Measurements from ENCODE around the gene TSHZ2. TPM values are rescaled to one million over a fixed set of nuclear protein-coding genes. Genes with fewer than 3 reads are reported as not detected.

TSHZ2 gene
- total and polyA plus RNA-seq, 2 of the 4 experiments (the other 2 are of a cell fraction) = under 0.01 to 0.02 TPM

- H4K20me1 ChIP-seq (ENCODE audit: insufficient read depth, low read length) = no peaks in the 10 kb centered on the region
- ChIA-PET POLR2A (ENCODE audit: unreplicated experiment) (no interaction called here), CTCF (no interaction called here)
- H3K56ac ChIP-seq (ENCODE audit: extremely low read depth, insufficient read depth, low read length) = no peak overlapping the region
- no peak overlapping the region for H3K23ac ChIP-seq (ENCODE audit: low read depth, low read length)
- H2BK15ac ChIP-seq (ENCODE audit: low read depth, low read length) = no peak overlapping the region
- no peak overlapping the region for H3K9ac ChIP-seq (ENCODE audit: low read depth, low read length)
- ATAC-seq (ENCODE audit: low read depth) = no peak
- H3K27me3 ChIP-seq (ENCODE audit: control insufficient read depth, insufficient read depth, low read length) = no peaks in the 10 kb centered on the region
- no peak for DNase-seq
- BruUV-seq (replicated peaks) = no TSS peak
- H3K4ac ChIP-seq (ENCODE audit: low read depth, low read length) = no peak overlapping the region
- dilution Hi-C loops (cut with HindIII; ENCODE audit: low sequenced_read_pairs, unreplicated experiment) = no loop called here
- H3K4me1 ChIP-seq (ENCODE audit: control insufficient read depth, insufficient read depth, low read length) = no peaks in the 10 kb centered on the region
- H2AFZ ChIP-seq (replicated peaks; ENCODE audit: low read length, poor library complexity) = no peak overlapping the region
- no peak overlapping the region for H4K91ac ChIP-seq (ENCODE audit: insufficient read depth, low read depth, low read length)
- no peaks in the 10 kb centered on the region for H3K79me1 ChIP-seq (ENCODE audit: low read depth in 1 of 2, low read length in 2 of 2)
- no peak overlapping the region for H3K4me2 ChIP-seq (ENCODE audit: low read depth, low read length)
- no peak overlapping the region for H2AK5ac ChIP-seq (ENCODE audit: low read depth, low read length)
- H3K9me1 ChIP-seq (ENCODE audit: insufficient read depth, low read length) = no peaks in the 10 kb centered on the region
- intact Hi-C loops (cut with micrococcal nuclease) = no loop called here
- H2BK120ac ChIP-seq (ENCODE audit: low read depth, low read length) = no peak overlapping the region
- in situ Hi-C loops (cut with MboI; ENCODE audit: low sequenced_read_pairs) = no loop called here
- H2AK9ac ChIP-seq (replicated peaks; ENCODE audit: low read depth, low read length, poor library complexity) = no peak overlapping the region
- TF ChIP-seq MXI1 (IDR thresholded peaks at IDR 0.05; ENCODE audit: borderline replicate concordance, low read depth, low read length) (no peak), BHLHE40 (IDR thresholded peaks at IDR 0.05; ENCODE audit: low read depth, low read length) (no peak), RCOR1 (IDR thresholded peaks at IDR 0.05; ENCODE audit: insufficient replicate concordance, low read length) (no peak), MAFK (IDR thresholded peaks at IDR 0.05; ENCODE audit: low read depth, low read length) (no peak), CEBPB (IDR thresholded peaks at IDR 0.05; ENCODE audit: low read depth, low read length) (no peak), RAD21 (IDR thresholded peaks at IDR 0.05; ENCODE audit: low read length) (no peak), USF2 (IDR thresholded peaks at IDR 0.05; ENCODE audit: low read depth, low read length) (no peak)
- no peak overlapping the region for H3K14ac ChIP-seq (replicated peaks; ENCODE audit: low read depth, low read length)
- H3K9me3 ChIP-seq (ENCODE audit: control insufficient read depth, insufficient read depth, low read length) = no peaks in the 10 kb centered on the region
- no peak overlapping the region for H3K27ac ChIP-seq (ENCODE audit: insufficient read depth, low read length)
- WGBS, 2 experiments (ENCODE audit: extremely low coverage in 2 of 2, insufficient read length in 1 of 2) = 78% methylated on average over 3 of the region's 14 CpGs; no CpG with 5 or more reads in 1 of the 2 experiments
- no peak overlapping the region for H4K5ac ChIP-seq (ENCODE audit: low read depth, low read length)
- H4K8ac ChIP-seq (ENCODE audit: low read depth in 2 of 2, low read length in 2 of 2) = no peak overlapping the region
- no peaks in the 10 kb centered on the region for H3K36me3 ChIP-seq (ENCODE audit: control insufficient read depth, insufficient read depth, low read length)
- no peak overlapping the region for H2BK5ac ChIP-seq (ENCODE audit: low read depth, low read length, poor library complexity, severe bottlenecking)
- no peak overlapping the region for H2BK20ac ChIP-seq (ENCODE audit: low read depth, low read length)
- no peak overlapping the region for H3K4me3 ChIP-seq (ENCODE audit: insufficient read depth, low read depth, low read length)
- H3K18ac ChIP-seq (ENCODE audit: low read depth, low read length) = no peak overlapping the region
These were observed 414.0 kb downstream of the TSHZ2 start for GRCh38 chr20:53385941-53386767.

Data from IMR-90 (cell line).